Astrocyte of the spinal cord (primary cell): ENCODE measurements around the gene BCL10.
"Not testable (repeated sequence)": the region's sequence is repeated elsewhere in the genome, so short reads cannot be mapped to it uniquely, and the experiment has no call there.

Experiments
- DNase-seq: peaks from one replicate; pipeline ENCODE4 v3.0.0; 2011; ENCODE audit warnings: low read depth, low spot score
- H3K4me3 ChIP-seq: 2 replicates; pipeline ENCODE4 v1.5.1; 2011; ENCODE audit warnings: low read depth, mild to moderate bottlenecking, low read length, moderate library complexity
- in situ Hi-C: cut with HindIII; loops from 2 replicates; pipeline ENCODE4 v1.10.0; 2017; ENCODE audit warnings: low sequenced_read_pairs
- TF ChIP-seq, protein P1 (sequence below): IDR thresholded peaks from 2 replicates; pipeline ENCODE4 v1.5.1; 2012; ENCODE audit warnings: low read depth, mild to moderate bottlenecking, low read length, inconsistent platforms

The BCL10 gene

DNA sequence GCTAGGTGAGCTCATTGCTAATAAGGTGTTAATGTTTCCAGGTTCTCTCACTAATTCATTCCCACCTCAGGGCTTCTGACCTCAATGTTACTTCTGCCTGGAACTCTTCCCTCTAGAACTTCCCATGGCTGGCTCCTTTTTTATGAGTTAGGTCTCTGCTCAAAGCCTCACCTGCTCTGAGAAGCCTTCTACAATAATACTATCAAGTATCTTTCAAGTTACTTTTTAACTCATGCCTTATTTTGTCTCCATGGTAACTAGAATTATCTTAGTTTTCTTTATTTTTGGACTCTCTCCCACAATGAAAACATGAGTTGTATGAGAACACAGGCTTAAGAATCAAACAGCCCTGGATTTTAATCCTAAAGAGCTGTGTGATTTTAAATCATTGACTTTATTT lies 13.4 kb downstream of the BCL10 start:
- in situ Hi-C loops: no loop called here
- H3K4me3 ChIP-seq: no peak overlapping the region
- TF ChIP-seq, protein P1, sequence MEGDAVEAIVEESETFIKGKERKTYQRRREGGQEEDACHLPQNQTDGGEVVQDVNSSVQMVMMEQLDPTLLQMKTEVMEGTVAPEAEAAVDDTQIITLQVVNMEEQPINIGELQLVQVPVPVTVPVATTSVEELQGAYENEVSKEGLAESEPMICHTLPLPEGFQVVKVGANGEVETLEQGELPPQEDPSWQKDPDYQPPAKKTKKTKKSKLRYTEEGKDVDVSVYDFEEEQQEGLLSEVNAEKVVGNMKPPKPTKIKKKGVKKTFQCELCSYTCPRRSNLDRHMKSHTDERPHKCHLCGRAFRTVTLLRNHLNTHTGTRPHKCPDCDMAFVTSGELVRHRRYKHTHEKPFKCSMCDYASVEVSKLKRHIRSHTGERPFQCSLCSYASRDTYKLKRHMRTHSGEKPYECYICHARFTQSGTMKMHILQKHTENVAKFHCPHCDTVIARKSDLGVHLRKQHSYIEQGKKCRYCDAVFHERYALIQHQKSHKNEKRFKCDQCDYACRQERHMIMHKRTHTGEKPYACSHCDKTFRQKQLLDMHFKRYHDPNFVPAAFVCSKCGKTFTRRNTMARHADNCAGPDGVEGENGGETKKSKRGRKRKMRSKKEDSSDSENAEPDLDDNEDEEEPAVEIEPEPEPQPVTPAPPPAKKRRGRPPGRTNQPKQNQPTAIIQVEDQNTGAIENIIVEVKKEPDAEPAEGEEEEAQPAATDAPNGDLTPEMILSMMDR: no peak
- no peak for DNase-seq

DNA sequence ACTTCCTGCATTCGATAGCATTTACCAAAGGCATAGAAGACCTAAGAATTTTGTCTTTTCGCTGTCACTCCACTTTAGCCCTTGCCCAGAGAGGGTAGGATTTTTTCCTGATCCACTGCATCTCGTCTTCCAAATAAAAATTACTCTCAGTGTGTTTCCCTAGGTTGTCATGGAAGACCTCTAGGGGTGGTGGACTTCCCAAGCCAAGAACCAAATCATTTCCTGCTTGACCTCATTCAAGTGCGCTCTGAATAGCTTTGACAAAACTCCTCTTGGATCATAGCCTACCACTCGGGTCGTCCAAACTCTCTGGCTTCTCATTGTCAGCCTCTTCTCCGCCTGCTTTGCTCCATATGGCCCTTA lies 16.5 kb downstream of the BCL10 start:
- in situ Hi-C loops: no loop called here
- peak overlapping the region; percentile 98 for H3K4me3 ChIP-seq
- TF ChIP-seq, protein P1: no peak
- no peak for DNase-seq

DNA sequence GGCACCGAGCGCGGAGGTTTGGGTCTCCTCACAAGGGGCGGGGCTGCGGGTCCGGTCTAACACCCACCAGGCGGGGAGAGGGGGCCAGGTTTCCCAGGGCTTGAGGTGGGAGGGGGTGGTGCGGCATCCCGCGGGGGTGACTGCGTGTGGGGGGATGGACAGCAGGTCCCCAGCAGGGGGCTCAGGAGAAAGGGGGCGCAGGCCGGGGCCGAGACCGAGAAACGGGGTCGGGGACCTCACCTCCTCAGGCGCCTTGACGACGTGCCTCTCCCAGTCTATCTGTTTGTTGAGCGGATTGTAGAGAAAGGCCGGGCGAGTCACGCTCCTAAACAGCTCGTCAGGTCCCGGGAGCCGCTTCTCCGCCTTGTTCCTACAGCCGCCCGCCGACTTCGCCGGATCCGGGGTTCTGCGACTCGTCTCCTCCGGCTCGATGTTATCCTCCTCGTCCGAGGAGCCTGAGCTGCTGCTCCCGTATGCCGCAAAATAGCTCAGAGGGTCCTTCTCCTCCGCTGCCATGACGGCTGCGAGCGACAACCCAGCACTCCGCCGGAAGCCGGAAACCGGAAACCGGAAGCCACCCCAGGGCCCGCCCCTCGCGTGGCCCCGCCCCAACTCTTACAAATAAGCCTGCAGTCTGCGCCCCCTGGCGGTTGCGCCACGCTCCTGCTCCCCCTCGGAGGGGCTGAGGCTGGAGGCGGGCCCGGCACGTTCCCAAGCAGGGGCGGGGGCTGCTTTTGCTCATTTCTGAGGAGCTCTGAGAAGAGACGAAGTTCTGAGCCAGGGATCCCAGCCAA lies 17.1 kb downstream of the BCL10 start, which contains the start of gene C1orf52:
Gene C1orf52 (minus strand): TSS at position 545 of the 794 bp plus-strand sequence. CDS start 29 bp downstream, at position 516.
- in situ Hi-C loops: no loop called here
- TF ChIP-seq, protein P1: peak; percentile 97
- DNase-seq: peak; percentile 94
- H3K4me3 ChIP-seq: peak within 1 kb of the TSS; percentile 98

DNA sequence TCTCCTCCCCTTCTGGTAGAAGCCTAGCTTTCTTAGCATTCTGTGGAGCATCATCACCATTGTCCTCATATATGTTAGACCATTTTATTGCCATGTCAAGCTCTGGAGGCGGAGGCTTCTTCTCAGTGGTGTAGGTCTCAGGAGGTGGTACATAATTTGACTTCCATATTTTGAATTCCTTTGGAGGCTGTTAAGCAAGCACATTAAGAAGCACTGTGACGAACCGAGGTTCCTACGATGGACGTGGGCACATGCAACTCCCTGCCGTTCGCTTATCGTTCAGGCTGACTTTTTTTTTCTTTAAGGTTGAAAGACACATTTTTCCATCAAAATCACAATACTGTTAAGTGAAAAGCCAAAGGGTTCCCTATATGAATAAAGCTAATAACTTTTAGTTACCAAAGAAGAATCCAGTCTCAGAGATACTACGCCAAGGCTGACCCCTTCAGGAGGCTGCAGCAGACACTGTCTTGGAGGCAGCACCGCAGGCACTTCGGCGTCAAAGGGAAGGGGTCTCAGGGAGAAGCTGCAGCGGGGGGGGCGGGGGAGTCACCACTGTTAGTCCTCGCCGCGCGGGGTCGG lies 17.8 kb downstream of the BCL10 start:
- in situ Hi-C loops: no loop called here
- TF ChIP-seq, protein P1: no peak
- DNase-seq: peak; percentile 6
- H3K4me3 ChIP-seq: peak overlapping the region; percentile 98

DNA sequence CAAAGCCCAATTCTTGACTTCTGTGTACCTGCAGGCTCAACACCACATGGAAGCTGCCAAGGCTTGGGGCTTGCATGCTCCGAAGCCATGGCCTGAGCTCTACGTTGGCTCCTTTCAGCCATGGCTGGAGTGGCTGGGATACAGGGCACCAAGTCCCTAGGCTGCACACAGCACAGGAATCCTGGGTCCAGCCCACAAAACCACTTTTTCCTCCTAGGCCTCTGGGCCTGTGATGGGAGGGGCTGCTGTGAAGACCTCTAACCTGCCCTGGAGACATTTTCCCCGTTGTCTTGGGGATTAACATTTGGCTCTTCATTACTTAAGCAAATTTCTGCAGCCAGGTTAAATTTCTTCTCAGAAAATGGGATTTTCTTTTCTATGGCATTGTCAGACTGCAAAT lies 27.4 kb downstream of the BCL10 start:
- H3K4me3 ChIP-seq, in situ Hi-C loops, DNase-seq: not testable (repeated sequence)

DNA sequence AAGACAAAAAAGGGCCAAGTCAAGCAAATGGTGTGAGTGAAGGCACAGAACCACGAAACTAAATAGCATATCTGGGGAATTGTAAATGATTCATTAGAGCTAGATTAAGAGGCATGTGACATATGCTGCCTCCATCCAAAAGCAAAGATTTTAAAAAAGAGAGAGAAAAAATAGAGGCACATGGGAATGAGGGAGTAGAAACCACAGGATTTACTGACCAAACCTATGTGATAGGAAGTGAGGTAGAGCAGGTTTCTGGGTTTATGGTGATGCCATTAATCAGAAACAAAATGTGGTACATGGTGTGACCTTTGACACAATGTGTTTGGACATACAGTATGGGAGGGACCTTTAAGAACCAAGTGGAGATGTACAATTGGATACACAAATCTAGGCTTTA lies 30.5 kb downstream of the BCL10 start:
- TF ChIP-seq, protein P1: no peak
- in situ Hi-C loops: no loop called here

DNA sequence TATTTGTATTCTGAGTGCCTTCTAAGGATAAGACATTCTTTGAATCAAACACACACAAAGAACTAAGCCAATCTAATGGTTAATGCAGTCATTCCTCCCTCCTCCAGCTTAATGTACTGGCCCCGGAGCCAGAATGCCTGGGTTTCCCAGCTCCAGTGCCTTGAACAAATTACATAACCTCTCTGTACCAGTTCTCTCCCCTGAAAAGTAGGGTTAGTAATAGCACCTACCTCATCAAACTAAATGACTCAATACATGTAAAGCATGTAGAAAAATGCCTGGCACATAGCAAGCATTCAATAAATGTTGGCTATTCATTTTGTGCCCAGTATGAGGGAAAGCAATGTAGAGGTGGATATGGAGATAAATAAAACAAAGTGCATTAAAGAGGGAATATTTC lies 31.0 kb downstream of the BCL10 start:
- in situ Hi-C loops: no loop called here
- no peak overlapping the region for H3K4me3 ChIP-seq
- TF ChIP-seq, protein P1: no peak
- DNase-seq: no peak

More for the DNA sequence above, 30.5 kb downstream of the BCL10 start:
- H3K4me3 ChIP-seq: no peak overlapping the region
- no peak for DNase-seq
